HG03045 (cell line): ENCODE measurements around the gene ICA1L.

Experiments
- ATAC-seq: cut with Tn5 transposase; IDR thresholded peaks from one replicate; pipeline ENCODE4 v1.9.1; 2021; ENCODE audit warnings: mild to moderate bottlenecking, moderate library complexity; ENCODE audit not compliant: unreplicated experiment

Gene ICA1L

DNA sequence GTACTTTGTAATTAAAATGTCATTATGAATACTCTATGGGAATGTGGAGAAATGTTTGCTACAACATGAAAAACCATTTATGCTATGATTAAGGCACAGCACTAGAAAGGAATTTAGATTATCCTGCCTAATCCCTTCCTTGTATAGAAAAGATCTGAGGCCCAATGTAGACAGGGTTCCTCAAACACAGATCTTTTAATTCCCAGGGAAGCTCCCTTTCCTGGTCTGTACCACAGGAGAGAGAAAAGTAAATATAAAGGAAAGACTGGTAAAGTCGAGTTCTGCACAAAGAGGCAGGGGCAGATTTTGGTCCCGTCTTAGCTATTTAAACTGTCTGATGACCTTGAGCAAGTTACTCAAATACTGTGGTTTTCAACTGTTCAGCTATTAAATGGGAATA lies 84.7 kb downstream of the ICA1L start:
- ATAC-seq, result no peak

DNA sequence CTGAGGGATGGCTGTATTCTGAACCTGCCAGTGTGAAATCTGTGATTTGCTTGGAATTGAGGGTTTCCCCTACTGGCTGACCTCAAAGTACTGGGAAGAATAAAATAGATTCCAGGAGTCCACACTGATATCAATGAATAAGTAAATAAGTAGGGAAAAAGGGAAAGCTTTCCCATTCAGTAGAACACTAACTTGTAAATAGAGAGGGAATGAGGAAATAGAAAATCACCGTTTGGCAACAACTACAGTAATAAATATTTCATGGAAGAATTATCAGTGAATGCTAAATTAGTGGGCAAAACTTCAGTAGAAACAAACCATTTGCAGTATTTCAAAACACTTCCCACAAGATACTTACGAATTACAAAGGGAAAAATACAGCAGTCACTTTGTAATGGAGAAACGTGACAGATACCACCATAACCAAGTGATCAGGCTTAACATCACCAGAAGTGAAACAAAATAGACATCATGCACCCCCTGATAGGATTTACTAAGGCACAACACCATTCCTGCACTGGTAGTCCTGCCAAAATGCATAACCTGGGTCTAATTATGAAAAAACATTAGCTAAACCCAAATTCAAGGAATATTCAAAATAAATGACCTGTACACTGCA lies 88.5 kb downstream of the ICA1L start:
- ATAC-seq, result no peak

DNA sequence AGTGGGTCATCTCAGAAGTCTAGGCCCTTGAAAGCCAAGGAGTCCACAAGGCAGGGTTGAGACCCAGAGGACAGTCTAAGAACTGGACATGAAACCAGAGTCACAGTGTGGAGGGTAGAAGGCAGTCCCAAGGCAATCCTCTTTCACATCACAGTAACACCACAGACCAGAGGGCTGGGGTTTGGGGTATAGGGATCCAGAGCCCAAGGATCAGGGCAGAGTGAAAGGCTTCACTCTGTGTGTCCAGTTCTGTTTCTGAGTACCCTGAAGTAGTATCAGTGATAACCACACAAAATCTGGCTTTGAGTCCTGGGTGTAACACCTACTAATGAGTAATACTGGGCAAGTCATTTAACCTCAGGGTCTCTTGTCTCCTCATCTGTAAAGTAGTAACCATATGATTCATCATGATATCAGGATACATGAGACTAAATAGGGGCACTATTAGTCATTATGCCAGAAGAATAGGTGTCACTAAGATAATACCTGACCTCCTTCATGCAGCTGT lies 91.0 kb downstream of the ICA1L start:
- peak; percentile 90 for ATAC-seq

DNA sequence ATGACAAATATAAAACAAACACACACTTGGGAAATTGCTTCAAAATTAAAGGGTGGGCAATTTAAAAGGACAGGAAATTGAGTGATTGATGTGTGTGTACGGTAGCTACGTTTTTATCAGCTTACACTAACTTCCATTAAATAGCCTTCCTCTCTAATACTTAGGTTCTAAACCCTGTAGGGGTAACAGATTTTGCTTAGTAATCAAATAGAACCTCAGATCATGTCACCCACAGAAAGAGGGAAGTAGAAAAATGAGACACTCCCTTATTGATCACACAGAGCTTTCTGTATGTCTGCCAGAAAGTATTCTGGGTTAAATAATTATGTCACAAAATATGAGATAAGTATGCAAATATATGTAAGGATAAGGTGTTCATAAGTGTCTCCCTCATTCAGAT lies 93.3 kb downstream of the ICA1L start:
- ATAC-seq, result no peak

DNA sequence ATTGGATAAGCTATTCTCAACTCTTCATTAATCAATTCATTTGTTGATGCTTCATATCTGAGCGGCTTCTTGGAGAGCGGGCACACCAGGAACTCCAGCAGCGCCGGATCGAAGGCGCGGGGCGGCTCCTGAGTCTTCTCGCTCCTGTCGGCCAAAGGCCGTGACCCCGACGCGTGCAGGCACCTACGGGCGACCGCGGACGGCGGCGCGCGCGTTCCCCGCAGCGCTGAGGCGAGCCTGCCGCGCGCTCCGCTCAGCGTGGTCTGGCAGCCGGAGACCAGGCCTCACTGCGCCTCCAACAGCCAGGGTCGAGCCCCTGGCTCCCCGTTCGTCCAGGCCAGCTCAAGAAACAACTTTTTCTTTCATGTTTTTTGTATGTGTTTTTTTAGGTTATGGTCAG lies 97.5 kb downstream of the ICA1L start:
- no peak for ATAC-seq

DNA sequence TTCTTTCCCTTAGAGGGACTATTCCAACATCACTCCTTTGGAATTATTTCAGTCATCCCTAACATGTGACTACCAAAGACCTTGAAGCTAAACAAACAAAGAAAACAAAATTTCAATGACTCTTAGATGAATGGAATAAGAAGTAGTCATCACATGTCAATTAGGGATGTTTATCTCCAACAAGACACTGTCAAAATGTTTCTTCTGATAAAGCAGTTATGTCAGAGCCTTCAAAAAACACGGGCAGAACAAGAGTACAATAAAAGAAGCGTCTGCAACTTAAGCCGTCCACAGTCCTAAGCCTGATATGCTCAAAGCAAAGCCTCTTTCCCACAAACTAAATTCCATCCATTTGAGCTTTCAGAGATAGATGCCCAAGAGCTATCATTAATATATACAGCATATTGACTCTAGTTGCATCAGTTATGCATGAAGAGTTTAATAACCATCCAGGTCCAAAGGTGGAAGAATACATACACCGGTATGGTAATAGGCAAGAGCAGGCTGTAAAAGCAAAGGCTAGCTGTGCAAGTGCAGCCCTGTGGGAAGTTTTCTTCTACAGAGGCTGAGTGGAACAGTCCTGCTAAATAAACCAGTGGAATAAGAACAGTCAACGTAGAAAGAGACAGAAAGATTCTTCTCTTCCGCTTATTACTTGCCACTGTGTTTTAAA lies 98.1 kb downstream of the ICA1L start:
- no peak for ATAC-seq

DNA sequence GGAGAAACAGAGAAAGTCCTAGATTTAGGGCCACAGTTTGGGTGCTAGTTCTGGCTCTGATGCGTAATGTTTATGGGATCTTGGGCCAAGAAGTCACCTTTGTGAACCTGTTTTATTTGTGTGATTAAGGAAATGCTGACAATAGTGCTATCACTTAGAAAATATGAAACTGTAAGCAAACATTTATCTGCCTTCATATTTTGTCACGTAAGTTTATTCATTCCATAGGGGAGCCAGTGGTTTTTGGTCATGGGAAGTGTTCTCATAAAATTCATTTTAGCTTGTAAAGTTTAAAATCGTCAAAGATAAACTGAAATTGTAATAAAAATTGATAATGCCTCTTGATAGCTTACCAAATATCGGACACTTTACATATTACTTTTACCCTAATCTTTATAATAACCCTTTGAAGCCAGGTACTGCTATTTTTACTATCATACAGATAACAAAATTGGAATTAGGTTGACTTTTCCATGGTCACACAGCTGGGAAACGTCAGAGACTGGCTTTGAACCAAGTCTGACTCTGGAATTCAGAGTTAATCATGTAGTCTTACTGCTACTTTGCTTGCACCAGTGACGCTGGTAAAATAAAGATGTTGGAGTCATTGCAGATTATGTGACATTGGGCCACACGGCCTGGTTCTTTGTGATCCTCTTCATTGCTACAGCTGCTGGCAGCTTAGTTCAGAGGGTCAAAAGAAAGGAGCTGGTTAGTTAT lies 99.7 kb downstream of the ICA1L start:
- ATAC-seq, result no peak

DNA sequence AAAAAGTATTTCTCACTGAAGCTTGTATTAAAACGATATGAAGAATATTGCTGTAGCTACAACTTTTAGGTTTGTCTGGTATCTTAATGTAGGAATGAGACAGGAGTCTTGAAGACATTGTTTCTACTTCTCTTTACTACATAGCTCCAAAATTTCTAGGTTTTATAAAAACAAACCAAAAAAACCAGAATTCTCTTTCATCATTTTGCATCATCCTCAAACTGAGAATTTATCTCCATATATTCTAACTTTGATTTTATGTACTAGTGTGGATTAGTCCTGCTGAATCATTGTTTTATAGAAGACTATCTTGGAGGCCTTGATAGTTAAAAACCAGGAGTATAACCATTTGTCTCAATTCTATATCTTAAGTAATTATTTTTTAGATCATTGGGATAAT lies 100.2 kb downstream of the ICA1L start:
- ATAC-seq, result no peak

DNA sequence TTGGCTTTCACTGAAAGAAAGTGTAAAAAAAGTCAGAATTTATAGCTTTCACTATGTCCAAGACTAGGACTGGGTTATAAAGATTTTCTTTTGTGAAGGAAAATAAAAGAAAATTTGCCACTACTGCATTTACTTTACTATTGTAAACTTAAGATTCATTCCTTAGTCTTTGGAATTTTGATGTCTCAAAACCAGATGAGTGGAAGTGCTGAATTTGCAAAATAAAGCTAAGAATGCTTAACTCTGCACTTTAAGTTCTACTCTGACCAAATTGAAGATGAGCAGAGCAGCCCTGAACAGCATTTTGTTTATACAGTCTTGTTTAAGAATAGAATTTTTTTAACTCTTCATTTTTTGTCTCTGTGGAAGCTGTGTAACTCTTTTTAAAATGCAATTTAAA lies 102.4 kb downstream of the ICA1L start:
- ATAC-seq, result no peak

DNA sequence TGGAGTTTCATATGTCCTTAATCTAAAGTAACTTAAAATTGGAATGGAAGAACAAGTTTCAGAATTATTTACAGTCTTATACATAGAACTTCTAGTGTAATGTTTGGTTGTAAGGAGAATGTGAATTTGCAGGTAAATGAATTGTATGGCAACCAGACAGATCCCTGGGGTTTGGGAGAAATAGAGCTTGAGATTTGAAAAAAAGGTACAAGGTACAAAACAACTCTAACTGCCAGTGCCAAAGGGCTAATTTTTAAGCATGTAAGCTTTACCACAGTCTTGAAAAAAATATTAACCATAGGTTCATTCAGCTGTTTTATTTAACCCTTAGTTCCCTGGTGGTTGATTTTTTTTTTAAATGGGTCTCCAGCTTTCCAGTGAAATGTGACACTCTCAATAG lies 103.3 kb downstream of the ICA1L start:
- no peak for ATAC-seq

DNA sequence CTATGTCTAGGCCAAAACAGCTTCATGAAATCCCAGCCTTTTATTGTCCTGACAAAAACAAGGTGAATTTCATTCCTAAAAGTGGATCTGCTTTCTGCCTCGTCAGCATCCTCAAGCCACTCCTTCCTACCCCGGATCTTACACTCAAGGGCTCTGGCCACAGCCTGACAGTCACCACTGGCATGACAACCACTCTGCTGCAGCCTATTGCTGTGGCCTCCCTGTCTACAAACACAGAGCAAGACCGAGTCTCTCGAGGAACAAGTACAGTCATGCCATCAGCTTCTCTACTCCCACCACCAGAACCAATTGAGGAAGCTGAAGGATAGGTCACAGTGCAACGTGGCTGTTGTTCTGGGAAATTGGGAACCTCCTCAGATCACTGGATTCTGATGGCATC lies 106.1 kb downstream of the ICA1L start:
- no peak for ATAC-seq

DNA sequence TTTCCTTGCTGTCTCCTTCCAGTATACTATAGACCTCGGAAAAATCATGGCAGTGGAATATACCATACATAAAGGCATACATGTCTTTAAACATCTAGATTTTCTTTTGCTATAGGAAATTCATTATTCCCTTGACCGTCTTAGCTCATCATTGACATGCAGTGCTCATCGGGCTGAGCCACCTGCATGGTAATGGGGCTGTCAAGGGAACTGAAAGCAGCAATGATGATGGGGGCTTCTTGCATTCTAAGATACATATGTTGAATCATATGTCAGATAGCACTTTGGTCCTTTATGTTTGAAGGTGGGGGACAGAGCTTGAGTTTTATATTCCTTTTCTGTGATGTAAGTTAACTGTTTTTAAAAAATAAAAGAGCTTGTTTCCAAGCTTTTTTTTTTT lies 106.6 kb downstream of the ICA1L start:
- ATAC-seq, result no peak

DNA sequence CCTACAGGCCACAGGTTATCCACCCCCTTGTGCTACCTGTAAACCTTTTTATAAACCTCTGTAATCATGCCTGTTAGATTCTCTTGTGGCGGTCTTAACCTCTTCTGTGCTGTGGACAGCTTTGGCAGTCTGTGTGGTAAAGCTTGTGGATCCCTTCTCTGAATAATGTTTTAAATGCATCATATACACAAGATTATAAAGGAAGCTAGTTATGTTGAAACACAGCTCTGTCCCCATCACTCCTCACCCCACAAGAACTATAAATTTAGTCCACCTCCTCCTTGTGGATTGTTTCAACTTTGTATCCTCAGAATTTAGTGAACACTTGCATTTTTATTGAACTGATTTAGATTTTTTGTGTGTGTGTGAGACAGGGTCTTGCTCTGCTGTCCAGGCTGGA lies 107.7 kb downstream of the ICA1L start:
- ATAC-seq, result no peak

DNA sequence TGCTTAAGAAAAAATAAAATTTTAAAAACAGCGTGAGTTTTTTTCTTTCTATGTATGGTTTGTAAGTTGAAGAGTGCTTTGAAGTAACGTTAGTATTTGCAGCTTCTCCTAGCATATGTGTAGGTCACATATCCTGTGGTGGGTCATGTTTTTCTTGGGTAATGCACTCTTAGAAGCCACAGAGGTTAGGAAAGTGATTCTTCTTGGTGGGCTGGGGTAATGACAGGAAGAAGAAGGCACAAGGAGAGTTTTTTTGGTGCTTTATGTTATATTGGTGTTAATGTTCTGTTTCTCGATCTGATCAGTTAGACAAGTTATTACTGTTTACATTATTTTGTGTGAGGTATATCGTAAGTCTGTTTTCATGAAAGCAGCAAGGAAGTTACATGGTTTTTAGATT lies 109.0 kb downstream of the ICA1L start:
- ATAC-seq, result no peak

DNA sequence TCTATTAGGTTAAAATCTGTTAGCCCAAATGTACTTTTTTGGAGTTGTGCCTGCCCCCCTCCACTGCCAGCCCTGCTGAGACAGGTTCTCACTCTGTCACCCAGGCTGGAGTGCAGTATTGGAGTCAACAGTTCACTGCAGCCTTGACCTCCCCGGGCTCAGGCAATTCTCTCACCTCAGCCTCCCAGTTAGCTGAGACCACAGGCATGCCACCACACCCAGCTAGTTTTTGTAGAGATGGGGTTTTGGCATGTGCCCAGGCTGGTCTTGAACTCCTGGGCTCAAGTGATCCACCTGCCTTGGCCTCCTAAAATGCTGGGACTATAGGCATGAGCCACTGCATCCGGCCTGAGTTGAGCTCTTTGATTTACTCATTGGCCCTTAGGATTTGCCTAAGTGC lies 110.7 kb downstream of the ICA1L start:
- no peak for ATAC-seq

DNA sequence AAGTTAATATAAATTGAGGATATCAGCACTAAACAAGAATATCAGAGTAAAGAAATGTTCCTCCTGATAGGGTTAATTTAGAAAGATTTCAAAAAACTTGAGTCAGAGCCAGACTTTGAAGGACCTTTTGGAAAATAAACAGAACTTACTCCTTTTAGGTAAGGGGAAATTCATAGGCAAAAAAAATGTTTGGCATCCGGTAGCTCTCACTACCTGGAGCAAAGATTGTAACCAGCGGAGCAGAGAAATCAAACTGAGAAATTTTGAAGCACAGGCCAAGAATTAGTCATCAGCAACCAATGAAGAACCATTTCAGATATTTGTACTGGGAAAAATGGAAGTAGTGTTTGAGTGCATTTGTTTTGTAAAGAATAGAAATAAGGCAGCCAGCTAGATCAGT lies 113.0 kb downstream of the ICA1L start:
- ATAC-seq, result no peak

DNA sequence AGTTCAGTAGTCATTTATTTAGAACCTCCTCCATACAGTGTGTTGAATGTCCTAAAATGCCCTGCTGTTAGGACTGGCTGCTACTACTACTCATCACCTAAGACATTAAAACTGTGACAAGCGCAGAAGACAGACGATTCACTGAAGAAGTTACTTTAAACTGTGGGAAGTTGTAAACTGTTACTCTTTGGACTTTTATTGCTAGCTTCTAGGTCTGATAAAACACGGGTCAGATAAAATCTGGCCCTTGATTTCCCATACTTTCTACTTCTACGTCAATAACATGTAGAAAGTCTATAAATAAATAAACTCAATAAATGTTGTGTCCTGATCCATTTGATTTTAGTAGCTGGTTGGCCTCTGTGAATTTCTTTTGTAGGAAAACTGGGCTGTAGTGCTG lies 113.4 kb downstream of the ICA1L start:
- ATAC-seq, result no peak

DNA sequence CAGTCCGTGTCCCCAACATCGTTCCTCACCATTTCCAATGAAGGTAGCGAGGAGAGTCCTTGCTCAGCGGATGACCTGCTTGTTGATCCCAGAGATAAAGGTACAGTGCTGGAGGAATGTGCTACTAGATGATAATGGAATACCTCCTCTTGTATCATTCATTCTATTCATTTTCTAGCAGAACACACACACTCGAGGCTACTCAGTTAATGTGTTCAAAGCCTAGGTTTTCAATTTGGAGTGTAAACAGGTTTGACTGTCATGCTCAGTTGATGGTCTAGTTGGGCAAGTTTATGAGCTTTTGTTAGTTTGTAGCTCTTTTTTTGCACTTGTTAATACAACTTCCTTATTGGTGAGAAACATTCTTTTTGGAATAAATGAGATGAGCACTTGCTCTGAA lies 114.2 kb downstream of the ICA1L start:
- ATAC-seq, result no peak

DNA sequence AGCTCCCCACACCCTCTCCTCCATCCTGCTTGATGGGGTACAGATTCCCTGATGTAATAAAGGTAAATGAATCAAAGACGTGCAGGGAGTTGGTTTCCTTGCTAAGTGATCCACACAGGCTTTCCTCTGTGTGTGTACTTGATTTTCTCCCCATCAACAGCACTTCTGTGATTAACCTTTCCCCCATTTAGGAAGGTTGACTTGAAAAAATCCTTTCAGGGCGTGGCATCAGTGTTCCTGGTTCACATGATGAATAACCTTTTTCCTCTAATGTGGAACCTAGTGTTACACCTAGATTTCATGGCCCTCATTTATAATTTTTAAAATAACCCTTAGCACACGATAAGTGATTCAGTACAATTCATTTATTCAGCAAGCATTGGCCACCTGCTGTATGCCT lies 115.0 kb downstream of the ICA1L start:
- no peak for ATAC-seq

DNA sequence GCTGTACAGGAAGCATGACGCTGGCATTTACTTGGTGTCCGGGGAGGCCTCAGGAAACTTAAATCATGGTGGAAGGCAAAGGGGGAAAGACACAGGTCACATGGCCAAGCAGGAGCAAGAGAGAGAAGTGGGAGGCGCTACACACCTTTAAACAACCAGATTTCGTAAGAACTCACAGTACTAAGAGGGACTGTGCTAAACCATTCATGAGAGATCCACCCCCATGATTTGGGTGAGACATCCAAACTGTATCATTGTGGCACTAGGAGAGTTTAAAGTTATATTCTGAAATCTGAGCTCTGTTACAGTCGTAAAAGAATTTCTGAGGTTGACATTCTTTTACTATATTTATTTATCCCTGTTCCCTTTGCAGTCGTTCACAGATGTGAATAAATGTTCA lies 116.6 kb downstream of the ICA1L start:
- ATAC-seq, result no peak

DNA sequence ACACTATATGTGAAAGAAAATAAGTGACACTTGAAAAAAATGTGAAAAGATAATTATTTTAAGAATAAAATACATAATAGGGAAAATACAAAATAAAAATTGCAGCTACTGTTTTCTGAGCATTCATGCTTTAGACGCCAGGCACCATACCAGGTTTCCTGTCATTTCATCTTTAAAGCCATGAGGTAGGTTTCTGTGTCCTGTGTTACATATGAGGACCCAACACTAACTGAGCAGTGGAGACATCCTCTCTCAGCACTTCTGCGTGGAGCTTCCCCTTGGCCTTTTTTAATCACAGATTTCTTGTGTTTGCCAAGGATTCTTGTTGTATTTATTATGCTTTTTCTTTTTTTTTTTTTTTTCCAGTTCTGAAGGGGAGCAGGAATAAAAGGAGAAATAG lies 119.5 kb downstream of the ICA1L start:
- ATAC-seq, result no peak

DNA sequence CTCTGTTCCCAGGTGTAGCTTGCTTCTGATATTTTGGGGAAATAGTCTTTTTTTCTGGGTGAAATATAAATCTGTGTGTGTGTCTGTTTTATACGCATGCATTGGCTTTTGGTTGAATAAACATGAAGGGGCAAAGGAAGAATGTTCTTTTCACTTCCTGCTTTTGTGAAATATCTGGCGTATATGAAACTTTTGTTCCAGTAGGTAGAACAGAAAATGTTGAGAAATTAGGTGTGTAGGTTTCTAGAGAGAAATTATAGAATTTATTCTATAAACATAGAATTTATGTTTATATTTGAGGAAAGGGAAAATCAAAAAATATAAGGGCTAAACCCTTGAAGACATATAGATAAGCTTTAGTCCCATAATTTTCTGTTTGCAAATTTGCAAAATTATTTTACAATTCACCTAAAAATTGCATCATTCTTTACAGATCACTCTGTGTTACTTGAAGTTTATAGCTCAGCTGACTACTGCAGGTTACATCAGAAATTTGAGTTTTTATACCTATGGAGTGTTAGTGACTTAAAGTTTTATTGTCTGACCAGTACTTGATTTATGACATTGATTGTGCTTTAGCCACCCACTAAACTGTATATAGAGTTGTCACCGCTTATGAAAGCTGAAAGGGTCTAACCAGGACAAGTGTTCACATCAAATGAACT lies 120.7 kb downstream of the ICA1L start:
- ATAC-seq, result no peak
